Esophagus (tissue), 2 donors: Measurements from ENCODE around the gene PDE8A. TPM values are rescaled to one million over a fixed set of nuclear protein-coding genes. Genes with fewer than 3 reads are reported as not detected.

Source experiments
- H3K27ac ChIP-seq, 2 donors: one replicate each; pipeline ENCODE4 v1.5.1; 2013; ENCODE audit warnings: low read depth in 2 of 2, mild to moderate bottlenecking in 2 of 2, inconsistent platforms in 1 of 2, low read length in 1 of 2, moderate library complexity in 1 of 2
- H3K27me3 ChIP-seq, 2 donors: one replicate each; pipeline ENCODE4 v1.6.1; 2013; ENCODE audit warnings: low read length in 2 of 2, control low read depth in 1 of 2, mild to moderate bottlenecking in 1 of 2; ENCODE audit not compliant: insufficient read depth in 2 of 2, control insufficient read depth in 1 of 2
- H3K36me3 ChIP-seq, 2 donors: one replicate each; pipeline ENCODE4 v1.6.1; 2013; ENCODE audit warnings: low read length in 1 of 2; ENCODE audit not compliant: control insufficient read depth in 2 of 2, insufficient read depth in 2 of 2
- H3K4me1 ChIP-seq, 2 donors: one replicate each; pipeline ENCODE4 v1.6.1; 2013; ENCODE audit warnings: low read length in 1 of 2; ENCODE audit not compliant: control insufficient read depth in 2 of 2, insufficient read depth in 2 of 2
- H3K4me3 ChIP-seq, 2 donors: one replicate each; pipeline ENCODE4 v1.5.1; 2013; ENCODE audit warnings: low read length in 2 of 2, mild to moderate bottlenecking in 2 of 2, low read depth in 1 of 2, moderate library complexity in 1 of 2
- H3K9me3 ChIP-seq, 2 donors: one replicate each; pipeline ENCODE4 v1.6.1; 2013; ENCODE audit warnings: mild to moderate bottlenecking in 2 of 2, low read depth in 1 of 2, low read length in 1 of 2, moderate library complexity in 1 of 2; ENCODE audit not compliant: control insufficient read depth in 2 of 2, insufficient read depth in 1 of 2
- WGBS, 2 donors: extraction: QIAGEN DNeasy Blood & Tissue Kit; methylation state at CpG; one replicate each; pipeline ENCODE4 v1.1.7; 2013; 5-methylcytosine and 5-hydroxymethylcytosine counted together
- polyA plus RNA-seq, 2 donors: library from polyadenylated mRNA; stranded (reverse); fragments of 200-250 nt; gene quantifications; one replicate each; pipeline ENCODE4 v1.2.3, GENCODE V29; 2013
- donor health status: healthy with polysubstance abuse.
- donor health status: Bipolar disorder and iron deficiency.

The PDE8A gene
- polyA plus RNA-seq, 2 donors: 6.6 to 10.1 TPM

DNA sequence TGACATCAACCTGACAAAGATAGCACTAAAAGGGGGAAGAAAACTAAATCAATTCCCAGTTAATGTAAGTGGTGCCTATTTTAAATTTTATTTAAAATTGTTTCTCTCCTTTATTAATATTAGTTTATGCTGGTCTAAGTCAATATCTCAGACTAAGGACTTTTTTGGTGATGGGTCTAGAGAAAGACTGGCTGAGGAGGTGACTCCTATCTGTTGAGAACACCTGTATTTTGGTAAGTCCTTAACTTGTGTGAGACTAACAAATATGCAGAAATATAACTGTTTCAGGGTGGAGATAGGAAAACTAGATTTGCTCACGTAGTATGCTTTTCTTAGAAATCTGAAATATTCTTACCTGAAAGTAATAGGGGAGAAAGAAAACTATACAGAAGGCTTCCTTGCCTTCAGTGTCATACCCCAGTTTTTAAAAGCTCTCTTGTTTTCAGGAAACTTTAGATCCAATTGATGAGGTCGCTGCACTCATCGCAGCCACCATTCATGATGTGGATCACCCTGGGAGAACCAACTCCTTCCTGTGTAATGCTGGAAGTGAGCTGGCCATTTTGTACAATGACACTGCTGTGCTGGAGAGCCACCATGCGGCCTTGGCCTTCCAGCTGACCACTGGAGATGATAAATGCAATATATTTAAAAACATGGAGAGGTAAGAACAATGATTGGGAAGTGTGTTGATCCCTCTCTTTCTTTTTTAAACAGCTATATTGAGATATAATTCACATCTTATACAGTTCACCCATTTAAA, 138.9 kb downstream of the PDE8A start:
- Histone ChIP-seq H3K9me3 (no peaks in the 10 kb centered on the region), H3K27me3 (no peaks in the 10 kb centered on the region), H3K4me1 (no peaks in the 10 kb centered on the region), H3K4me3 (no peak overlapping the region), H3K36me3 (peaks cover 4 to 7% of the 10 kb centered on the region in 2 donors), H3K27ac (no peak overlapping the region)
- WGBS, 2 donors: 93% methylated on average over 4 of the region's 4 CpGs

DNA sequence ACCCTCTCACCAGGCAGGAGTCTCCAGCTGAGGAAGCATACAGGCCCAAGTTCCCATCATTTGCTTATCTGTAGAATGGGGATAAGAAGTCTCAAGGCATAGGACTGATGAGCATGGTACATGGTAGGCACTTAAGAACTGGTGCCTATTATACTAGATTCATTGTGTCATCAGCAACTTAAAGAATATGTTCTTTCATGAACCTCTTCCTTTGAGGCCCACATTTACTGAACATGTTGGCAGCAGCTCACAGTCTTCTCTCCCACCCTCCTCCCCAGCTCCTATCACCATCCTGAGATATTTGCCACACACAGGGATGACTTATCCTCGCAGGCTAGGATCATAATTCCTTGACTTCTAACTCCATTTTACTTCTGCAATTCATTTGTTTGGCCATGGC, 142.5 kb downstream of the PDE8A start:
- no peak overlapping the region for H3K4me3 ChIP-seq
- no peaks in the 10 kb centered on the region for H3K9me3 ChIP-seq
- H3K36me3 ChIP-seq: peaks cover 2 to 4% of the 10 kb centered on the region in 2 donors
- H3K27ac ChIP-seq: no peak overlapping the region
- no peaks in the 10 kb centered on the region for H3K4me1 ChIP-seq
- 93 to 96% methylated on average over 1 of the region's 1 CpG for WGBS, 2 donors
- no peaks in the 10 kb centered on the region for H3K27me3 ChIP-seq

DNA sequence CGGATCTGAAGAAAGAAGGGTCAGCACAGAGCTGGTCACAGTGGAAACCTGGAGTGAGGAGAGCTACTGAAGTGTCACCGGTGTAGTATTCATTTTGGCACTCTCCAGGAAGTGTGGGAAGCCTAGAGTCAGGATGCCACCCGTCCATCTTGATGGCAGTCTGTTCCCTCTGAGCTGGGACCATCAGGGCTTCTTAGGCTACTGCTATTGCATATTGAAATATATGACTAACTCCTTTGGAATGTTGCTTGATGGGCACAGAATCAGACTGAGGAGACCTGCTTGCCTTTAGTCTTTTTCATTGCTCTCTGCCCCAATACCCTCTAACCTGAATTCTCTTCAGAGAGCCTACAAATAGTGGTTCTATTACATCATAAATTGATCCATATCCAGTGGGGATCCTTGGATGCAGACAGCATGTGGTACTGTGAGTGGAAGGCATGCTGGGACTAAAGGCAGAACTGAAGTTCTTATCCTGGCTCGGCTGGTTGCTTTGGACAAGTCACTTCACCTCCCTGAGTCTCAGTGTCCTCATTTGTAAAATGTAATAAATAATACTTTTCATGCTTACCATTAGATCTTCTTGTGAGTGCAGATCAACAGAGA, 143.5 kb downstream of the PDE8A start:
- no peaks in the 10 kb centered on the region for H3K27me3 ChIP-seq
- no peak overlapping the region for H3K27ac ChIP-seq
- no peaks in the 10 kb centered on the region for H3K4me1 ChIP-seq
- no peaks in the 10 kb centered on the region for H3K9me3 ChIP-seq
- peaks cover 2 to 4% of the 10 kb centered on the region in 2 donors for H3K36me3 ChIP-seq
- no peak overlapping the region for H3K4me3 ChIP-seq
- WGBS, 2 donors: 86 to 91% methylated on average over 4 of the region's 4 CpGs

DNA sequence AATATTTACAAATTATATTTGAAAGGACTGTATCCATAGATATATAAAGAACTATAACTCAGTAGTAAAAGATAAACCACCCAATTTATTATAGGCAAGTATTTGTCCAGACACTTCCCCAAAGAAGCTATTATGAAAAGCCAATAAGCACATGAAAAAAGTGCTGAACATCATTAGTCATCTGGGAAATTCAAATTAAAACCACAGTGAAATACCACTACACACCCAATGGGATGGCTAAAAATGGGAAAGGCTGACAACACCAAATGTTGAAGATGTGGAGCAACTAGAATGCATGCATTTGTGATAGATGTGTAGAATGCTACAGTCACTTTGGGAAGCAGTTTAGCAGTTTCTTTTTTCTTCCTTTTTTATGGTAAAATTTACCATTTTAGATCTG, 147.0 kb downstream of the PDE8A start:
- Histone ChIP-seq H3K36me3 (peaks cover 3 to 4% of the 10 kb centered on the region in 2 donors), H3K27ac (no peak overlapping the region), H3K4me3 (no peak overlapping the region), H3K9me3 (no peaks in the 10 kb centered on the region), H3K4me1 (no peaks in the 10 kb centered on the region), H3K27me3 (no peaks in the 10 kb centered on the region)

DNA sequence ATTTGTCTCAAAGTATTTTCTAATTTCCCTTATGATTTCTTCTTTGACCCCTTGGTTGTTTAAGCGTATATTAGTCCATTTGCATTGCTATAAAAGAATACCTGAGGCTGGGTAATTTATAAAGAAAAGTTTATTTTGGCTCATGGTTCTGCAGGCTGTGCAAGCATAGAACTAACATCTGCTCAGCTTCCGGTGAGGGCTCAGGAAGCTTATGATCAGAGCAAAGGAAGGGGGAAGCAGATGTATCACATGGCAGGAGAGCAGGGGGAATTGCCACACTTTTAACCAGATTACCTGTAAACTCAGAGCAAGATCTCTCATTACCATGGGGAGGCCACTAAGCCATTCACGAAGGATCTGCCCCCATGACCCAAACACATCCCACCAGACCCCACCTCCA, 148.2 kb downstream of the PDE8A start:
- Histone ChIP-seq H3K4me3 (no peak overlapping the region), H3K27ac (no peak overlapping the region), H3K27me3 (no peaks in the 10 kb centered on the region), H3K36me3 (peaks cover 0 to 11% of the 10 kb centered on the region in 2 donors), H3K4me1 (no peaks in the 10 kb centered on the region), H3K9me3 (no peaks in the 10 kb centered on the region)
- WGBS, 2 donors: 72 to 90% methylated on average over 3 of the region's 3 CpGs

DNA sequence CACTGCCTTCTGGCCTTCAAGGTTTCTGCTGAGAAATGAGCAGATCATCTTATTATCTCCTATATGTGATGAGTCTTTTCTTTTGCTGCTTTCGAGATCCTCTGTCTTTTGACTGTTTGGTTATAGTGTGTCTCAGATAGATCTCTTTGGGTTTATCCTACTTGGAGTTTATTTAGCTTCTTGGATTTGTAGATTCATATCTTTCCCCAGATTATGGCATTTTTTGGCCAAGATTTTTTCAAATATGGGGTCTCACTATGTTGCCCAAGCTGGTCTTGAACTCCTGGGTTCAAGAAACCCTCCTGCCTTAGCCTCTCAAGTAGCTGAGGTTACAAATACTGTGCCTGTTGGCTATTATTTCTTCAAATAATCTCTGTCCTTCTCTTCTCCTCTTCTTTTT, 150.3 kb downstream of the PDE8A start:
- no peaks in the 10 kb centered on the region for H3K27me3 ChIP-seq
- H3K36me3 ChIP-seq: peaks cover 4 to 22% of the 10 kb centered on the region in 2 donors
- H3K4me3 ChIP-seq: no peak overlapping the region
- 92 to 100% methylated on average over 1 of the region's 1 CpG for WGBS, 2 donors
- no peaks in the 10 kb centered on the region for H3K9me3 ChIP-seq
- H3K4me1 ChIP-seq: no peaks in the 10 kb centered on the region
- H3K27ac ChIP-seq: no peak overlapping the region

DNA sequence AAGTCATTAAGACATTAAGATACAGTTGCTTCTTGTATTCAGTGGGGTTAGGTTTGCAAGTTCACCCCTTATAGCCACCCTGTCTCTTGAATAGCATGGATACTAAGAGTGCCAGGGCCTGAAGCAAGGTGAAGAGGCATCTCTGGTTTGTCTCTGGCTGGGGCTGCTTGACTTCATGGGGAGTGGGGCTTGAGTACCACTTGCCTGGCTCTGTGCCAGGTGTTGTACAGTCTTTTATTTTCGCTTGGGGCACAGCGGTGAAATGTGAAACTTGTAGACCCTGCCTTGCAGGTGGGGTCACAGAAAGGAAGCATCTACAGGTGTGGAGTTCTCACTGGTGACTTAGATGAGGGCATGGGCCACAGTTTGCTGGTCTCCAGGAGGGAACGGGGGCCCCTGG, 152.1 kb downstream of the PDE8A start:
- Histone ChIP-seq H3K27me3 (no peaks in the 10 kb centered on the region), H3K9me3 (no peaks in the 10 kb centered on the region), H3K4me1 (no peaks in the 10 kb centered on the region), H3K4me3 (no peak overlapping the region), H3K36me3 (peaks cover 14 to 32% of the 10 kb centered on the region in 2 donors), H3K27ac (no peak overlapping the region)
- 94 to 97% methylated on average over 3 of the region's 3 CpGs for WGBS, 2 donors

DNA sequence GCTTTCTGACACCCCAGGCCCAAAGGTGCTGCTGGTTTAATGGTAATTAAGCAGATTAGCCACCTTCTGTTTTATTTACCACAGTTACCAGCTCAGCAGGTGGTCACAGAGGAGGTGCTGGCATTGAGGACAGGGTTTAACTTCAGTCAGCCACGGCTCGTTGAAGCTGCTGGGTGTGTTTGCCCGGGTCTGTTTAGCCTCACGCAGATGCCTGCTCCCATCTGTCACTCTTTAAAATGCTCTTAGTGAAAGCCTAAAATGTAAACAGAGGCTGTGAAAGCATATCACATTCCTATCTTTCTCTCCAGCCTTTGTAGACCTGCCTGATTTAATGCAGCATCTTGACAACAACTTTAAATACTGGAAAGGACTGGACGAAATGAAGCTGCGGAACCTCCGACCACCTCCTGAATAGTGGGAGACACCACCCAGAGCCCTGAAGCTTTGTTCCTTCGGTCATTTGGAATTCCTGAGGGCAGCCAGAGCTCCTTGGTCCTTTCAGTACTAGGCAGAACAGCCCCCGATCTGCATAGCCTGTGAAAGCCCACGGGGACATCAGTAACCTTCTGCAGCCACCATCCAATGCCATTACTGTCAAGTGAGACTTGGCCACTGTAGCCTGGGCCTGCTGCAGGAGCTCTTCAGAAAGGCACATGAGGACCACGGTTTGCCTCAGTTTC, 156.0 kb downstream of the PDE8A start:
- 73 to 77% methylated on average over 11 of the region's 11 CpGs for WGBS, 2 donors
- no peak overlapping the region for H3K4me3 ChIP-seq
- H3K36me3 ChIP-seq: peaks cover 14 to 34% of the 10 kb centered on the region in 2 donors

DNA sequence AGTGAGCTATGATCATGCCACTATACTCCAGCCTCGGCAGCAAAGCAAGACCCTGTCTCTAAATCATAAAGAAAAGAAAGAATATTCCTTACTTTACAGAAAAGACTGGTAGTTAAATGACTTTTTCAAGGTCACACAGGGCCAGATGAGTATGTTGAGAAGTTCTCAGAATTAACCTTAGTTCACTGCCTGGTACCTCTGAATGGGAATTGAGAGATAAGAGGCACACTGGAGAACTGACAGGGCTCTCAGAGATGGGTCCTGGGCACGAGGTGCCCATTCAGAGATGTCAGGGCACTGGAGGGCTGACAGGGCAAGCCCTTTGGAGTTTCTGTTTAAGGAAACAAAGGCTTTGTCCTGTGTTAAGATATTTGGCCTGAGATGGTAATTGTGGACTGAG, 157.7 kb downstream of the PDE8A start:
- Histone ChIP-seq H3K27ac (no peak overlapping the region), H3K36me3 (peaks cover 14 to 27% of the 10 kb centered on the region in 2 donors), H3K4me1 (no peaks in the 10 kb centered on the region), H3K27me3 (no peaks in the 10 kb centered on the region), H3K4me3 (no peak overlapping the region), H3K9me3 (no peaks in the 10 kb centered on the region)
- 90 to 92% methylated on average over 2 of the region's 2 CpGs for WGBS, 2 donors

More for the DNA sequence above, 156.0 kb downstream of the PDE8A start:
- no peaks in the 10 kb centered on the region for H3K9me3 ChIP-seq
- H3K27me3 ChIP-seq: no peaks in the 10 kb centered on the region
- H3K4me1 ChIP-seq: no peaks in the 10 kb centered on the region
- H3K27ac ChIP-seq: no peak overlapping the region
